ENCODE measurements around the gene COL6A2.
"Not testable (repeated sequence)": the region's sequence is repeated elsewhere in the genome, so short reads cannot be mapped to it uniquely, and the experiment has no call there.

Gene COL6A2

GRCh38 chr21:46067505-46068201 lies 30.3 kb upstream of the COL6A2 start:
- Histone ChIP-seq H3K4me1 (ENCODE audit: control insufficient read depth, insufficient read depth, low read length) (peaks cover 7% of the 10 kb centered on the region), H3K36me3 (ENCODE audit: control insufficient read depth, insufficient read depth, low read length) (no peaks in the 10 kb centered on the region), H3K4me3 (ENCODE audit: insufficient read depth, low read depth, low read length) (no peak overlapping the region), H3K27ac (ENCODE audit: insufficient read depth, low read depth, low read length, poor library complexity, severe bottlenecking) (no peak overlapping the region), H3K9me3 (ENCODE audit: control insufficient read depth, low read length) (no peaks in the 10 kb centered on the region), H3K27me3 (ENCODE audit: control insufficient read depth, insufficient read depth, low read length, poor library complexity, severe bottlenecking) (no peaks in the 10 kb centered on the region)
- WGBS, 2 experiments, result 89% methylated on average over 32 of the region's 32 CpGs

- Histone ChIP-seq H3K36me3 (ENCODE audit: control insufficient read depth, insufficient read depth, low read length) (no peaks in the 10 kb centered on the region), H3K4me3 (ENCODE audit: insufficient read depth, low read depth, low read length) (no peak overlapping the region), H3K27ac (ENCODE audit: insufficient read depth, low read depth, low read length, poor library complexity, severe bottlenecking) (no peak overlapping the region), H3K9me3 (ENCODE audit: control insufficient read depth, low read length) (no peaks in the 10 kb centered on the region), H3K4me1 (ENCODE audit: control insufficient read depth, insufficient read depth, low read length) (peaks cover 7% of the 10 kb centered on the region), H3K27me3 (ENCODE audit: control insufficient read depth, insufficient read depth, low read length, poor library complexity, severe bottlenecking) (no peaks in the 10 kb centered on the region)
- WGBS, 2 experiments, result 54% methylated on average over 14 of the region's 14 CpGs
Measured at GRCh38 chr21:46068516-46069079, 29.3 kb upstream of the COL6A2 start.

GRCh38 chr21:46069166-46069565 lies 28.7 kb upstream of the COL6A2 start:
- Histone ChIP-seq H3K36me3 (ENCODE audit: control insufficient read depth, insufficient read depth, low read length) (no peaks in the 10 kb centered on the region), H3K27me3 (ENCODE audit: control insufficient read depth, insufficient read depth, low read length, poor library complexity, severe bottlenecking) (no peaks in the 10 kb centered on the region), H3K27ac (ENCODE audit: insufficient read depth, low read depth, low read length, poor library complexity, severe bottlenecking) (no peak overlapping the region), H3K9me3 (ENCODE audit: control insufficient read depth, low read length) (no peaks in the 10 kb centered on the region), H3K4me1 (ENCODE audit: control insufficient read depth, insufficient read depth, low read length) (peaks cover 7% of the 10 kb centered on the region), H3K4me3 (ENCODE audit: insufficient read depth, low read depth, low read length) (no peak overlapping the region)
- 56 to 68% methylated on average over 10 to 13 of the region's 13 CpGs for WGBS, 2 experiments

GRCh38 chr21:46069719-46070279 lies 28.1 kb upstream of the COL6A2 start:
- no peak overlapping the region for H3K4me3 ChIP-seq (ENCODE audit: insufficient read depth, low read depth, low read length)
- H3K27ac ChIP-seq (ENCODE audit: insufficient read depth, low read depth, low read length, poor library complexity, severe bottlenecking), result no peak overlapping the region
- H3K36me3 ChIP-seq (ENCODE audit: control insufficient read depth, insufficient read depth, low read length), result no peaks in the 10 kb centered on the region
- 88 to 89% methylated on average over 21 of the region's 21 CpGs for WGBS, 2 experiments
- no peaks in the 10 kb centered on the region for H3K27me3 ChIP-seq (ENCODE audit: control insufficient read depth, insufficient read depth, low read length, poor library complexity, severe bottlenecking)
- no peaks in the 10 kb centered on the region for H3K9me3 ChIP-seq (ENCODE audit: control insufficient read depth, low read length)
- H3K4me1 ChIP-seq (ENCODE audit: control insufficient read depth, insufficient read depth, low read length), result peaks cover 7% of the 10 kb centered on the region

GRCh38 chr21:46071082-46071481 lies 26.8 kb upstream of the COL6A2 start:
- no peaks in the 10 kb centered on the region for H3K9me3 ChIP-seq (ENCODE audit: control insufficient read depth, low read length)
- H3K36me3 ChIP-seq (ENCODE audit: control insufficient read depth, insufficient read depth, low read length), result no peaks in the 10 kb centered on the region
- H3K27ac ChIP-seq (ENCODE audit: insufficient read depth, low read depth, low read length, poor library complexity, severe bottlenecking), result no peak overlapping the region
- H3K27me3 ChIP-seq (ENCODE audit: control insufficient read depth, insufficient read depth, low read length, poor library complexity, severe bottlenecking), result no peaks in the 10 kb centered on the region
- WGBS, 2 experiments, result 85% methylated on average over 13 of the region's 13 CpGs
- H3K4me3 ChIP-seq (ENCODE audit: insufficient read depth, low read depth, low read length), result no peak overlapping the region
- H3K4me1 ChIP-seq (ENCODE audit: control insufficient read depth, insufficient read depth, low read length), result peaks cover 7% of the 10 kb centered on the region

GRCh38 chr21:46076724-46077123 lies 21.2 kb upstream of the COL6A2 start:
- H3K4me3 ChIP-seq (ENCODE audit: insufficient read depth, low read depth, low read length); H3K9me3 ChIP-seq (ENCODE audit: control insufficient read depth, low read length); H3K27me3 ChIP-seq (ENCODE audit: control insufficient read depth, insufficient read depth, low read length, poor library complexity, severe bottlenecking); H3K4me1 ChIP-seq (ENCODE audit: control insufficient read depth, insufficient read depth, low read length); H3K36me3 ChIP-seq (ENCODE audit: control insufficient read depth, insufficient read depth, low read length); H3K27ac ChIP-seq (ENCODE audit: insufficient read depth, low read depth, low read length, poor library complexity, severe bottlenecking): not testable (repeated sequence)
- 92 to 94% methylated on average over 7 to 8 of the region's 8 CpGs for WGBS, 2 experiments

GRCh38 chr21:46077674-46078101 lies 20.2 kb upstream of the COL6A2 start:
- no peak overlapping the region for H3K27ac ChIP-seq (ENCODE audit: insufficient read depth, low read depth, low read length, poor library complexity, severe bottlenecking)
- no peaks in the 10 kb centered on the region for H3K4me1 ChIP-seq (ENCODE audit: control insufficient read depth, insufficient read depth, low read length)
- H3K36me3 ChIP-seq (ENCODE audit: control insufficient read depth, insufficient read depth, low read length), result no peaks in the 10 kb centered on the region
- H3K4me3 ChIP-seq (ENCODE audit: insufficient read depth, low read depth, low read length), result no peak overlapping the region
- WGBS, 2 experiments, result 94% methylated on average over 19 of the region's 19 CpGs
- no peaks in the 10 kb centered on the region for H3K9me3 ChIP-seq (ENCODE audit: control insufficient read depth, low read length)
- H3K27me3 ChIP-seq (ENCODE audit: control insufficient read depth, insufficient read depth, low read length, poor library complexity, severe bottlenecking), result no peaks in the 10 kb centered on the region

- WGBS, 2 experiments, result 94 to 95% methylated on average over 23 of the region's 23 CpGs
- no peak overlapping the region for H3K27ac ChIP-seq (ENCODE audit: insufficient read depth, low read depth, low read length, poor library complexity, severe bottlenecking)
Measured at GRCh38 chr21:46078322-46078977, 19.5 kb upstream of the COL6A2 start.

GRCh38 chr21:46078978-46079351 lies 18.9 kb upstream of the COL6A2 start:
- WGBS, 2 experiments, result 91 to 93% methylated on average over 6 of the region's 6 CpGs
- H3K4me3 ChIP-seq (ENCODE audit: insufficient read depth, low read depth, low read length), result no peak overlapping the region

More at GRCh38 chr21:46078322-46078977, 19.5 kb upstream of the COL6A2 start:
- H3K4me3 ChIP-seq (ENCODE audit: insufficient read depth, low read depth, low read length), result no peak overlapping the region
- no peaks in the 10 kb centered on the region for H3K27me3 ChIP-seq (ENCODE audit: control insufficient read depth, insufficient read depth, low read length, poor library complexity, severe bottlenecking)
- H3K4me1 ChIP-seq (ENCODE audit: control insufficient read depth, insufficient read depth, low read length), result peaks cover 2% of the 10 kb centered on the region
- H3K9me3 ChIP-seq (ENCODE audit: control insufficient read depth, low read length), result no peaks in the 10 kb centered on the region
- H3K36me3 ChIP-seq (ENCODE audit: control insufficient read depth, insufficient read depth, low read length), result no peaks in the 10 kb centered on the region

More at GRCh38 chr21:46078978-46079351, 18.9 kb upstream of the COL6A2 start:
- no peaks in the 10 kb centered on the region for H3K36me3 ChIP-seq (ENCODE audit: control insufficient read depth, insufficient read depth, low read length)
- no peaks in the 10 kb centered on the region for H3K27me3 ChIP-seq (ENCODE audit: control insufficient read depth, insufficient read depth, low read length, poor library complexity, severe bottlenecking)
- no peak overlapping the region for H3K27ac ChIP-seq (ENCODE audit: insufficient read depth, low read depth, low read length, poor library complexity, severe bottlenecking)
- H3K9me3 ChIP-seq (ENCODE audit: control insufficient read depth, low read length), result no peaks in the 10 kb centered on the region
- peaks cover 5% of the 10 kb centered on the region for H3K4me1 ChIP-seq (ENCODE audit: control insufficient read depth, insufficient read depth, low read length)

Measured in ectodermal cell (in vitro differentiated cells).